Ovary (tissue), 3 donors: ENCODE measurements around the gene OR2Y1.

Source experiments
- EP300 ChIP-seq: sonication (generic); formaldehyde crosslinking; IDR thresholded peaks from one replicate; pipeline ENCODE4 v1.6.1; 2017; ENCODE audit warnings: antibody characterized with exemption
- POLR2A ChIP-seq: fragments of 450-650 bp; IDR thresholded peaks from one replicate; pipeline ENCODE4 v1.6.1; 2017; ENCODE audit warnings: antibody characterized with exemption, mild to moderate bottlenecking, moderate library complexity
- TF ChIP-seq, protein P1 (sequence below), 3 donors: fragments of 450-650 bp in 2 of 3; fragments of 200-600 bp in 1 of 3; IDR thresholded peaks; one replicate each; pipeline versions ENCODE4 v1.5.1 to v1.8.0; 2016 to 2022; ENCODE audit warnings: antibody characterized with exemption in 3 of 3, mild to moderate bottlenecking in 1 of 3
- donor health status: DM: no; HTN: no; CAD: no.

GRCh38 chr5:180777475-180777874 is 37.6 kb upstream of the OR2Y1 start:
- TF ChIP-seq, protein P1, sequence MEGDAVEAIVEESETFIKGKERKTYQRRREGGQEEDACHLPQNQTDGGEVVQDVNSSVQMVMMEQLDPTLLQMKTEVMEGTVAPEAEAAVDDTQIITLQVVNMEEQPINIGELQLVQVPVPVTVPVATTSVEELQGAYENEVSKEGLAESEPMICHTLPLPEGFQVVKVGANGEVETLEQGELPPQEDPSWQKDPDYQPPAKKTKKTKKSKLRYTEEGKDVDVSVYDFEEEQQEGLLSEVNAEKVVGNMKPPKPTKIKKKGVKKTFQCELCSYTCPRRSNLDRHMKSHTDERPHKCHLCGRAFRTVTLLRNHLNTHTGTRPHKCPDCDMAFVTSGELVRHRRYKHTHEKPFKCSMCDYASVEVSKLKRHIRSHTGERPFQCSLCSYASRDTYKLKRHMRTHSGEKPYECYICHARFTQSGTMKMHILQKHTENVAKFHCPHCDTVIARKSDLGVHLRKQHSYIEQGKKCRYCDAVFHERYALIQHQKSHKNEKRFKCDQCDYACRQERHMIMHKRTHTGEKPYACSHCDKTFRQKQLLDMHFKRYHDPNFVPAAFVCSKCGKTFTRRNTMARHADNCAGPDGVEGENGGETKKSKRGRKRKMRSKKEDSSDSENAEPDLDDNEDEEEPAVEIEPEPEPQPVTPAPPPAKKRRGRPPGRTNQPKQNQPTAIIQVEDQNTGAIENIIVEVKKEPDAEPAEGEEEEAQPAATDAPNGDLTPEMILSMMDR (IDR thresholded peaks at IDR 0.05), result no peak
- TF ChIP-seq POLR2A (no peak), EP300 (no peak)
